Esophagus muscularis mucosa (tissue), 3 donors: ENCODE results near the gene RALGDS.
"Not testable (repeated sequence)": the region's sequence is repeated elsewhere in the genome, so short reads cannot be mapped to it uniquely, and the experiment has no call there.

Source experiments
- CTCF ChIP-seq, 3 experiments: fragments of 200-600 bp in 2 of 3; fragments of 450-650 bp in 1 of 3; sonication (generic) in 2 of 3; IDR thresholded peaks; one replicate each; pipeline ENCODE4 v1.5.1; 2017 to 2019; ENCODE audit warnings: antibody characterized with exemption in 3 of 3, mild to moderate bottlenecking in 2 of 3, moderate library complexity in 1 of 3
- POLR2A ChIP-seq: fragments of 450-650 bp; IDR thresholded peaks from one replicate; pipeline ENCODE4 v1.6.1; 2017; ENCODE audit warnings: antibody characterized with exemption, moderate library complexity, mild to moderate bottlenecking, low read depth
- POLR2AphosphoS5 ChIP-seq, 2 donors: sonication (generic); formaldehyde crosslinking; IDR thresholded peaks; one replicate each; pipeline ENCODE4 v1.6.1; 2017; ENCODE audit warnings: antibody characterized with exemption in 2 of 2

GRCh38 chr9:133070500-133070961 is 50.5 kb downstream of the RALGDS start:
- TF ChIP-seq POLR2A; CTCF (IDR thresholded peaks at IDR 0.05); POLR2AphosphoS5 (IDR thresholded peaks at IDR 0.05): not testable (repeated sequence)
